NCI-H748 (cell line): ENCODE measurements around the gene ZNF598.
A peak's percentile ranks its signal among the peaks of the same experiment; 100 is the strongest.

Experiments used
- DNase-seq: peaks from one replicate; lab custom pipeline; 2025; ENCODE audit not compliant: unreplicated experiment; lab: John Stamatoyannopoulos, UW

Gene ZNF598

GRCh38 chr16:2008009-2008526 is 1.6 kb downstream of the ZNF598 start:
- no peak for DNase-seq

DNA sequence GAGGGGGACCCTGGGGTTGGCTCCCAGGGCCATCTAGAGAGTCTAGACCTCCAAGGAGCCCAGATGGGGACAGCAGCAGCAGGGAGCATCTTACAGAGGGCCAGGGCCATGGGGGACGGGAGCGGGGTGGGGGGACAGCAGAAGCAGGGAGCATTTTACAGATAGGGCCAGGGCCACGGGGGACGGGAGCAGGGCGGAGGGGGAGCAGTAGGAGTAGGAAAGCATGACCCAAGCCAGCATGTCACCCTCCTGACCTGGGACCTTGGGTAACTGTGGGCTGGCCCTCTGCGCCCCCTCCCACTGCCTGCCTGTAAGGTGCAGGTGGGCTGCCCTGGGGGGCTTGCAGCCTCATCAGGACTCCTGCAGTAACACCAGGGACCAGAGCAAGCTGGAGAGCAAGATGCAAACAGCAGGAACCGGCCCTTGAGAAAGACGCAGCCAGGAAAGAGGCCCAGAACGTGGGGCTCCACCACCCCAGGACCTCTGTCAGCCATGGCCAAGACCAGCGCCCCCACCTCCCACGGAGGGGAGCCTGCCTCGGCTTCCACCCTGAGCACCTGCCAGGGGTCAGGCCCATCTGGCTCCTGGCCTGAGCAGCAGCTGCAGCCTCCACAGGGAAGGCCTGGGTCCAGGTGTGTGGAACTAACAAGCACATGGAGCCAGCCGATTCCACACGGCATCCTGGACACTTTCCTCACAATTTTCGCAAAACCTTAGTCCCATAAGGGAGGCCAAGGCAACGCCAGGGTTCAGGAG is 2.4 kb downstream of the ZNF598 start:
- no peak for DNase-seq

DNA sequence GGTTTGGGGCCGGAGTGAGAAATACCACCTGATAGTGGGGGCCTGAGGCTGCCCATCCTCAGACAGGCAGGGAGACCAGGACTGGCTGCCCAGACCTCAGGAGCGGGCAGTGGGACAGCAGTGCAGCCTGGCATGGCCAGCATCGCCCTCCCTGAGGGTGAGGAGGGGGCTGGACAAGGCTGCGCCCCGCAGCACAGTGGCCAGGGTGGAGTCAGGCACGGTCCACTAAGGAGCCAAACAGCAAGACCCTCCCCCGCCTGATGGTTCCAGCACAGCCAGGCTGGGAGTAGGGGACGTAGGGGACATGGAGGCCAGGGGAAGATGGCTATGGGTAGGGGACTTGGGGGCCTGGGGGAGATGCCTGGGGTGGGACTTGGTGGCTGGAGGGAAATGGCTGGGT is 3.3 kb downstream of the ZNF598 start:
- DNase-seq = no peak

GRCh38 chr16:2005646-2006045 is 4.0 kb downstream of the ZNF598 start:
- no peak for DNase-seq

GRCh38 chr16:2004795-2005517 is 4.7 kb downstream of the ZNF598 start:
- DNase-seq = no peak

GRCh38 chr16:2003827-2004641 is 5.6 kb downstream of the ZNF598 start:
- peak; percentile 91 for DNase-seq

DNA sequence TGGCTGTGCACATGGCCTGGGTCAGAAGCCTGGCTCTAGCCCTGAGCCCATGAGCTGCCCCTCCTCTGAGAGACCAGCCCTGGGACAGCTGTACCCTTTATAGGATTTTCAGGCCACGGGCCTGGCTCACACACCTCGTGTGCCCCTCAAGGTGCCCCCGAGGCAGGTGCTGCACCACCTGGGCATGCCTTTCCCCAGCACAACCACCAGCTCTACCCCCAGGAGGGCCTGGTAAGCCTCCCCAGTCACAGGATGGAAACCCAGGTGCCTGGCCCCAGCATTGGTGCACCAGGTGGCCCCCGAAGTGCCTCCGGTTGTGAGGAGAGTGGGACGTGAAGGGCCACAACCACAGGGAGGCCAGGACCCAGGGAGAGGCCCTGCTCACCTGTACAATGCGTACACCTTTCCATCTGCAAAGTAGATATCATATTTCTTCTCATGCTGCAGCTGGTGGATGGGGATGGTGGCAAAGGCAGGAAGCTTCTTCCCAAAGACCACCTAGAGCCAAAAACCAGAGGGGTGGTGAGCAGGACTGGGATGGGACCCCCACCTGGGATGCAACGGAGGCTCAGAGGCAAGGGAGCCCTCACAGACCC is 6.3 kb downstream of the ZNF598 start:
- no peak for DNase-seq

GRCh38 chr16:2002406-2003230 is 7.0 kb downstream of the ZNF598 start:
- no peak for DNase-seq

GRCh38 chr16:2001456-2002355 is 7.9 kb downstream of the ZNF598 start:
- DNase-seq = no peak

DNA sequence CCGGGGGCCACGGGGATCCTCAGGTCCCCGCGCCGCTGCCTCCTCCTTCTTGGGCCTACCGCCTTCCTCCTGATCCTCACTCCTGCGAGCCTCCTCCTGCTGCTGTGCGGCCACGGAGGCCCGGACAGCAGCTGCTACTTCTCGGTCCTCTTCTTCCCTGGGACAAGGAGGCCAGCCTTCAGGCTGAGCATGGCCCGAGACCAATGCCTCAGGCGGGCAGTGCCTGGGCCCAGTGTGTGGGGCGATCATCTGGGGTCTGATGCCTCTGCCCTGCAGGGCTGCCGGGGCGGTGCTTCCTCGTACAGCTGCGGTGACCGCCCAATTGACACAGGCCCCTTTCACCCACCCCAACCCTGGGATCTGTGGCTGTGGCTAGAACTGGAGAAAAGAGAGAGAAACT is 8.6 kb downstream of the ZNF598 start:
- DNase-seq = no peak

DNA sequence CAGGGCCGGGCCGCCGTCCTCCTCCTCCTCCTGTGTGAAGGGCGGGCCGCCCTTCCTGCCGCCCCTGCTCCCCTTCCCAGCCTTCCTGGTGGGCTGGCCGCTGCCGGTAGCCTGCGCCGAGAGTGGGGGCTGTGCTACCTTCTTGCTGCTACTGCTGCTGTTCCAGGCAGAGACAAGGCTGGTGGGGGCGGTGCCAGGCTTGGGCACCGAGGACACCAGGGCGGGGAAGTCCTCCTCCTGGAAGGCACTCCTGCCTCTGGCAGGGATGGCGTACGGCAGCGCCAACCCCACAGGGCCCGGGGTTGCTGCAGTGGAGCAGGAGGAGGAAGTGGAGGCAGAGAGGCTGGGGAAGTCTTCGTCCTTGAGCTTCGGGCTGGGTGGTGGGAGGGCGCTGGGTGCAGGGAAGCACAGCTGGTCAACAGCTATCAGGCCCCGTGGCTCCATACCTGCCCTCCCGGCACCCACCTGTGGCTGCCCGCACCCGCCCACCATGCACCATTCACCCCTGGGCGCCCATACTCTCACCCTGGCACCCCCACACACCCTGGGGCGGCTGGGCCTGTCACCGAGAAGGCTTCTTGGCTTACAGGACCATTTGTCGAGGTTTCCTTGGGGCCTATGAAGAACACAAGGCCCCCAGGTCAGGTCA is 9.6 kb downstream of the ZNF598 start:
- DNase-seq = no peak

DNA sequence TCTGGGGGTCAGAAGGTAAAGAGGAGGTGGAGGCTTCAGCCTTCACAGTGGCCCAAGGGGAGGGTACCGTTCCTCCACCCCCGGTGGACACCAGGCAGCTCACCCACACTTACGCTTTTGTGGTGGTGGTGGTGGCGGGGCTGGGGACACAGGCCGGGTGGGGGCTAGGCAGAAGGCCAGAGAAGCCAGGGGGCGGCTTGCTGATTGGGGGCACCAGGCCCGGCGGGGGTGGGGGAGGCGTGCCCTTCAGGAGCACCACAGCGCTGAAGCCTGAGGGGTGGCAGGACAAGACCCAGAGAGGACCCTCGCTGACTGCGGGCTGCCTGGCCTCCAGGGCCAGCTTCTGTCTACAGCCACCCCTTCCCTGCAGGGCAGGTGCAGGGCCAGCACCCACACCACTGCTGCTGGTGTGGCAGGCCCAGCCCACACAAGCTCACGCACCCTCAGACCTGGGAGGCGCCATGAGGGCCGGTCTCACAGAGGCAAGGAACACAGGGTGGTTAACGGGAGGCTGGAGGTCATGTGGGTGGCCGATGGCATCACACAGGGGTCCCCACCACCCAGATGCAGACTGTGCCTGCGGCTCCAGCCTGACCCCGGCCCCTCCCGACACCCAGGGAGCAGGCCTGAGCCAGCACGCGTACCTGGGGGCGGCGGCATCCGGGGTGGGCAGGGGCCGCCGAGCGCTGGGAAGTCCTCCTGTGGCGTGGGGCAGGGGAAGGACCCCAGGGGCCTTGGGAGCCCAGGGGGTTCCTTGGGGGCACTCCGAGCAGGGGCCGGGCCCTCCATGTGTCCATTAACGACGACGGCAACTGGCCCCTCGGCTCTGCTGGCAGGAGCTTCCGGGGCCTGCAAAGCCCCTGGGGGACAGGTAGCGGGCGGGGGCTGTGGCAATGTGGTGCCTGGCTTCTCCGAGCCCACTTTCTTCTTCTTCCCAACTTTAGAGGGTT is 10.5 kb downstream of the ZNF598 start:
- DNase-seq = no peak

GRCh38 chr16:1998360-1998835 is 11.2 kb downstream of the ZNF598 start:
- no peak for DNase-seq

DNA sequence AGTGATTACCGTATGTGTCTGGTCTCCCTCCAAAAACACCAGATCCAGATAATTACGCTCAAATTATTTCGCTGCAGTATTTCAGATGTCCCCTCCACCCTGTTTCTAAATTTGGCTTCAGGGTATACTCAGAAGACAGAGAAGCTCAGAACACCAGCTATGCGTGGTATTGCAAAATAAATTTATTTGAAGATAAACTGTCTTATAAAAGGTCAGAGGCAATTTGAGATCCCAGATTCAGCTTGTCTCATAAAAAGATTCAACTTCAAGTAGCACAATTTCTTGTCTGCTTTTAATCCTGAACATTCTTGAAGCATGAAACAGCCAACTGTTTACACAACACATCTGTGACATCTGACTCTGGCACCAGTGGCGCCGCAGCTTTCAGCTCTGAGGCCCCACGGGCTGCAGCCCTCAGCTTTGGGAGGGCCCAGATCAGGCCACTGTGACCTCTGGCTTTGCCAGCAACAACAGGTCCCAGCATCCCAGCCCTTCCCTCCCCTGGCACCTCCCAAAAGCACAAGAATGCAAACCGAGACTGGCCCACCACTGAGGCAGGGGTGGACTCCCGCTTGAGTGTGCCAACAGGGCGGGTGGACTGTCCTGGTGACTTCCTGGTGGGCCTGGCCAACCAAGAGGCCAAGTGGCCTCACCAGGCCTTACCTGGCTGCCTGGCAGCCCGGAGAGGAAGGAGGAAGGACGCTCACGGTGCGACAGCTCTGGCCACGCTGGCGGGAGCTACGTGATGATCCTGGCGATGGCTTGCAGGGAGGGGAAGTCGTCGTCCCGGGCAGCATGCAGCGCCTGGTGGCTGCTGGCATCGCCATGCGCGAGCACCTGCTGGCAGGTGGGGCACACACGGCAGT is 11.9 kb downstream of the ZNF598 start:
- no peak for DNase-seq

- DNase-seq = no peak
Observed at GRCh38 chr16:1993731-1994131, 15.9 kb downstream of the ZNF598 start.

- DNase-seq = no peak
Observed at GRCh38 chr16:1992704-1993317, 16.8 kb downstream of the ZNF598 start.
